HepG2 (cell line): ENCODE results near the gene DAB2. TPM values are rescaled to one million over a fixed set of nuclear protein-coding genes. Genes with fewer than 3 reads are reported as not detected.

Experiments used
- CENPT ChIP-seq: sonication (generic); formaldehyde crosslinking; IDR thresholded peaks from 2 replicates; pipeline ENCODE4 v1.8.0; 2022; ENCODE audit warnings: low read depth, mild to moderate bottlenecking, moderate library complexity, missing genetic modification reagents
- CERS6 ChIP-seq: sonication (generic); formaldehyde crosslinking; IDR thresholded peaks from 2 replicates; pipeline ENCODE4 v1.5.0; 2020; ENCODE audit warnings: missing genetic modification reagents
- CREM ChIP-seq, 2 experiments: sonication (generic) in 1 of 2; formaldehyde crosslinking in 1 of 2; IDR thresholded peaks; 2 replicates each; pipeline versions ENCODE4 v1.4.0 to v1.6.1; 2016 to 2020; ENCODE audit warnings: antibody characterized with exemption in 1 of 2, mild to moderate bottlenecking in 1 of 2, missing genetic modification reagents in 1 of 2
- DPF2 ChIP-seq: sonication (generic); formaldehyde crosslinking; IDR thresholded peaks from 2 replicates; pipeline ENCODE4 v1.4.0; 2020; ENCODE audit warnings: mild to moderate bottlenecking, low read depth, missing genetic modification reagents, borderline replicate concordance
- ELF3 ChIP-seq: IDR thresholded peaks from 2 replicates; pipeline ENCODE4 v1.6.1; 2016; ENCODE audit warnings: missing genetic modification reagents, missing compliant biosample characterization
- EP300 ChIP-seq, 3 experiments: sonication (generic) in 1 of 3; formaldehyde crosslinking in 1 of 3; IDR thresholded peaks; 2 replicates each; pipeline versions ENCODE4 v1.5.1 to v1.6.1; 2011 to 2020; ENCODE audit warnings: low read depth in 2 of 3, low read length in 2 of 3, borderline replicate concordance in 1 of 3, improper control_type of control experiment in 1 of 3, mild to moderate bottlenecking in 1 of 3, missing genetic modification reagents in 1 of 3, moderate library complexity in 1 of 3
- FOXJ3 ChIP-seq: sonication (generic); formaldehyde crosslinking; IDR thresholded peaks from 2 replicates; pipeline ENCODE4 v1.4.0; 2020; ENCODE audit warnings: missing genetic modification reagents, mild to moderate bottlenecking, borderline replicate concordance
- GATAD2A ChIP-seq: IDR thresholded peaks from 2 replicates; pipeline ENCODE4 v1.6.1; 2016
- HCFC1 ChIP-seq: fragments of 150-350 bp; IDR thresholded peaks from 2 replicates; pipeline ENCODE4 v1.6.1; 2014; ENCODE audit warnings: low read depth, low read length
- HDAC6 ChIP-seq: fragments of 200-600 bp; sonication (generic); IDR thresholded peaks from 2 replicates; pipeline ENCODE4 v1.7.0; 2017; ENCODE audit warnings: mild to moderate bottlenecking, antibody characterized with exemption, low read length, low read depth
- ISL2 ChIP-seq: sonication (generic); formaldehyde crosslinking; IDR thresholded peaks from 2 replicates; pipeline ENCODE4 v1.5.0; 2020; ENCODE audit warnings: missing genetic modification reagents
- MAFF ChIP-seq: IDR thresholded peaks from 2 replicates; pipeline ENCODE4 v1.6.1; 2011; ENCODE audit warnings: low read depth, low read length, improper control_type of control experiment
- MIXL1 ChIP-seq: IDR thresholded peaks from 2 replicates; pipeline ENCODE4 v1.6.1; 2016
- NCOA5 ChIP-seq: sonication (generic); formaldehyde crosslinking; IDR thresholded peaks from 2 replicates; pipeline ENCODE4 v1.4.0; 2020; ENCODE audit warnings: missing genetic modification reagents
- NFIC ChIP-seq: IDR thresholded peaks from 2 replicates; pipeline ENCODE4 v1.6.1; 2012; ENCODE audit warnings: mild to moderate bottlenecking, low read length, inconsistent platforms
- NFRKB ChIP-seq: fragments of 450-650 bp; IDR thresholded peaks from 2 replicates; pipeline ENCODE4 v1.6.1; 2017
- SOX5 ChIP-seq: IDR thresholded peaks from 2 replicates; pipeline ENCODE4 v1.6.1; 2016; ENCODE audit warnings: borderline replicate concordance
- SRY ChIP-seq: sonication (generic); formaldehyde crosslinking; IDR thresholded peaks from 2 replicates; pipeline ENCODE4 v1.8.0; 2022; ENCODE audit warnings: mild to moderate bottlenecking, missing genetic modification reagents
- TEAD3 ChIP-seq: optimal IDR thresholded peaks from 2 replicates; pipeline ENCODE3; 2016; ENCODE audit warnings: borderline replicate concordance
- TFE3 ChIP-seq: IDR thresholded peaks from 2 replicates; pipeline ENCODE4 v1.6.1; 2016
- ZNF225 ChIP-seq: sonication (generic); formaldehyde crosslinking; IDR thresholded peaks from 2 replicates; pipeline ENCODE4 v1.4.0; 2020; ENCODE audit warnings: mild to moderate bottlenecking, missing genetic modification reagents
- ZNF350 ChIP-seq: sonication (generic); formaldehyde crosslinking; IDR thresholded peaks from 2 replicates; pipeline ENCODE4 v1.4.0; 2020; ENCODE audit warnings: mild to moderate bottlenecking, low read depth, missing genetic modification reagents, borderline replicate concordance
- ZNF720 ChIP-seq: sonication (generic); formaldehyde crosslinking; IDR thresholded peaks from 2 replicates; pipeline ENCODE4 v1.4.0; 2020; ENCODE audit warnings: missing genetic modification reagents
- polyA plus RNA-seq, 8 experiments: library from polyadenylated mRNA; depleted of rRNA in 3 of 8; stranded (reverse) in 7 of 8; unstranded in 1 of 8; fragments of >200 nt; fragmentation: Illumina TruSeq in 4 of 8; extraction: Trizol in 4 of 8; gene quantifications; 2 replicates each; pipeline versions ENCODE4 v1.2.1 to v1.2.3, GENCODE V29; 2011 to 2016; ENCODE audit warnings: low read depth in 4 of 8, missing spikeins in 1 of 8, mixed read lengths in 1 of 8; ENCODE audit not compliant: insufficient read depth in 1 of 8
- total RNA-seq, 5 experiments: library from RNA; depleted of rRNA; stranded (reverse); fragments of >200 nt; fragmentation: Illumina TruSeq; extraction: Trizol; gene quantifications; 2 replicates each; pipeline ENCODE4 v1.2.3, GENCODE V29; 2016; ENCODE audit warnings: low read depth in 1 of 5
- TF ChIP-seq, protein P1 (sequence below): IDR thresholded peaks from 2 replicates; pipeline ENCODE4 v1.6.1; 2016; ENCODE audit warnings: missing biosample characterization, missing genetic modification reagents, low read depth

The DAB2 gene
- total and polyA plus RNA-seq, 2 of the 13 experiments (the other 11 are each of a cell fraction or from before 2014, with no cell fraction given), result 6.4 to 6.5 TPM

DNA sequence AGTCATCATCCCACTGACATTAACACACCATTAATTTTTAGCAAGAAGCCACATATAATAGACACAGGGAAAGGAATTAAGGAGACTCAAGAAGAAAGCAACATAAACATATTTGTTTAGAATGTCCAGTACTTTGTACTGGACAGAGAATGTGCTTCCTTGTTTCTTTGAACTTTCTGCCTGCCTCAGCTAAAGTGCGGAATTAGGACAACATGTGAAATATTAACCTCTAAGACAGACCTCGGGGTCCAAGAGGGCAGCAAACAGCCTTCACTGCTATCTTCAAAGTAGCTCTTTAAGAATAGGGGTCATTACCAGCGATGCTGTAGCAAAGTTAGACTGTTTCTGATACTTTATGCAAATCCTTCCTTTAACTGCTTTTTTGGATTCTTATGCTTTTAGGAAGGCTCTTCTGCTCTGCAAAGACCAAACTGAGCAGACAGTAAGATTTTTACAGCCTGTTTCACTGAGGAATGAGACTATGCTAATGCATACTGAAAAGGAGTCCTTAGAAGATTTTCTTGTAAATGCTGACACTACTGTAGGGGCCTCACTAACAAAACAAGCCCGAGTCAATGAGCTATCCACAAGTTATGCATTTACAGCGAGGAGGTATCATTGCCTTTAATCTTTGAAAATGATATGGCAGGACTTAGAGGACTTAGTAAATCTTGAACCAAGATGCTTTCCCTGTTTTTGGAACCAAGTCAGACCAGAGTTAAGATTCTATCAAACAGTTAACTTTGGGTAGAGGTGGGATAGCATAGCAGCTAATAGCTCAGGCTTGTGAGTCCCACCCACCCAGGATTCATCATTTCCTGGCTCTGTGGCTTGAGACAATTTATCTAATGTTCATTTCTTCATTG, 23.8 kb downstream of the DAB2 start (continued):
- TF ChIP-seq, protein P1, sequence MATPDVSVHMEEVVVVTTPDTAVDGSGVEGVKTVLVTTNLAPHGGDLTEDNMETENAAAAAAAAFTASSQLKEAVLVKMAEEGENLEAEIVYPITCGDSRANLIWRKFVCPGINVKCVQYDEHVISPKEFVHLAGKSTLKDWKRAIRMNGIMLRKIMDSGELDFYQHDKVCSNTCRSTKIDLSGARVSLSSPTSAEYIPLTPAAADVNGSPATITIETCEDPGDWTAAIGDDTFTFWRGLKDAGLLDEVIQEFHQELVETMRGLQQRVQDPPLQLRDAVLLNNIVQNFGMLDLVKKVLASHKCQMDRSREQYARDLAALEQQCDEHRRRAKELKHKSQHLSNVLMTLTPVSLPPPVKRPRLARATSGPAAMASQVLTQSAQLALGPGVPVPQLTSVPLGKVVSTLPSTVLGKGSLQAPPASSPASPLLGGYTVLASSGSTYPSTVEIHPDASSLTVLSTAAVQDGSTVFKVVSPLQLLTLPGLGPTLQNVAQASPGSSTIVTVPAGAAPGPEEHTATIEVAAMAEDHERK (CRISPR knock-in tag), result no peak
- no peak for TF ChIP-seq NFRKB
- TF ChIP-seq ZNF225 (CRISPR knock-in tag), result no peak
- TF ChIP-seq HDAC6, result no peak
- TF ChIP-seq EP300 (IDR thresholded peaks at IDR 0.05; ENCODE audit: low read depth in 2 of 2, low read length in 2 of 2), result peak in 1 of 2 experiments; percentile 69; a peak in 1 of 4 replicates
- no peak for TF ChIP-seq EP300 (CRISPR knock-in tag; IDR thresholded peaks at IDR 0.05; ENCODE audit: borderline replicate concordance)
- no peak for TF ChIP-seq CERS6 (CRISPR knock-in tag)
- TF ChIP-seq ZNF350, result no peak
- TF ChIP-seq SRY (CRISPR knock-in tag), result no peak
- 0 out of 2 replicates have a peak, but pooled peaks have one; percentile 57 for TF ChIP-seq ISL2 (CRISPR knock-in tag)
- no peak for TF ChIP-seq ZNF720 (CRISPR knock-in tag)
- peak; percentile 39 for TF ChIP-seq TEAD3 (CRISPR knock-in tag)
- TF ChIP-seq NFIC, result peak; percentile 55; the same call in 1 of the 2 replicates
- peak; percentile 78 for TF ChIP-seq MAFF
- no peak for TF ChIP-seq CENPT (CRISPR knock-in tag)
- TF ChIP-seq FOXJ3 (CRISPR knock-in tag), result 0 out of 2 replicates have a peak, but pooled peaks have one; percentile 24
- peak; percentile 61; the same call in 1 of the 2 replicates for TF ChIP-seq CREM (IDR thresholded peaks at IDR 0.05)
- no peak for TF ChIP-seq CREM (CRISPR knock-in tag; IDR thresholded peaks at IDR 0.05)
- peak; percentile 28; the same call in 1 of the 2 replicates for TF ChIP-seq DPF2 (CRISPR knock-in tag)
- TF ChIP-seq HCFC1, result no peak
- peak; percentile 78 for TF ChIP-seq GATAD2A (CRISPR knock-in tag)
- peak; percentile 46; the same call in 1 of the 2 replicates for TF ChIP-seq ELF3 (CRISPR knock-in tag)
- TF ChIP-seq TFE3 (CRISPR knock-in tag), result 0 out of 2 replicates have a peak, but pooled peaks have one; percentile 28
- TF ChIP-seq SOX5, result peak; percentile 53; the same call in 1 of the 2 replicates
- TF ChIP-seq MIXL1 (CRISPR knock-in tag), result no peak
- TF ChIP-seq NCOA5 (CRISPR knock-in tag), result no peak
